HG02943 (cell line): ENCODE results near the gene PURA.

Source experiments
- ATAC-seq: cut with Tn5 transposase; IDR thresholded peaks from one replicate; pipeline ENCODE4 v1.9.1; 2021; ENCODE audit warnings: mild to moderate bottlenecking, low read depth, moderate library complexity; ENCODE audit not compliant: unreplicated experiment

Gene PURA

DNA sequence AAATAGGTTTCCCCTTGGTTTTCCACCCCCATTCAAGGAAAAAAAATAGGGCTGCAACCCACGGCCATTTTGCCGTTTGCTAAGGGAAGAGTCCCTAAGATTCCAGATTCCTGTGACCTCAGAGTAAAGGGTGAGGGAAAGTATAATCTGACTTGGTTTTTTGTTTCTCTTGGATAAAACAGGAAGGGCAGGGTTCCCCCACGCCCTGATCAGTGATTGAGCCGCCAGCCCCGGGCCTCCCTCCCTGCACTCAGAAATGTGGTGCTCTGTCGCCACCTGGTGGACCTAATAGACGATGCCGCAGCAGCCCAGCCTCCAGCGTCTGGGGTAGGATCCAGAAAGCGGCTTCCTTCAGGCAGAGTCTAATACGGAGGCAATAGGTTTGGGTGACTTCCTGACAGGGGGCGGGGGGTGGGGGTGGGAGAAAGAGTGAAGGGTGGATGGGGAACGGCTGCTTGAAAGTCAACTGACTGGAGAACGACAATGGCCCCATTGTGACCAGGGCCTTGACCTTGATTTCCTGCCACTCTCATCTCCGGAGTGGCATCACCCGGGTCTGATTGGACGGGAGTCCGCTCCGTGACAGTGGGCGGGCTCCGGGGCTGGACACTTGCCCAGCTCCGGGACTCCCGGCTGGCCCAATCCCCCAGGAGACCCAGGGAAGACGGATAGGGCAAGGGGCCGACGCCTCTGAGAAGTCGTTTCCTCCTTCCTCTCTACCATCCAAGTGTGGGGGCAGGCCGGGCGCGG, 43.3 kb downstream of the PURA start:
- ATAC-seq = peak; percentile 84

DNA sequence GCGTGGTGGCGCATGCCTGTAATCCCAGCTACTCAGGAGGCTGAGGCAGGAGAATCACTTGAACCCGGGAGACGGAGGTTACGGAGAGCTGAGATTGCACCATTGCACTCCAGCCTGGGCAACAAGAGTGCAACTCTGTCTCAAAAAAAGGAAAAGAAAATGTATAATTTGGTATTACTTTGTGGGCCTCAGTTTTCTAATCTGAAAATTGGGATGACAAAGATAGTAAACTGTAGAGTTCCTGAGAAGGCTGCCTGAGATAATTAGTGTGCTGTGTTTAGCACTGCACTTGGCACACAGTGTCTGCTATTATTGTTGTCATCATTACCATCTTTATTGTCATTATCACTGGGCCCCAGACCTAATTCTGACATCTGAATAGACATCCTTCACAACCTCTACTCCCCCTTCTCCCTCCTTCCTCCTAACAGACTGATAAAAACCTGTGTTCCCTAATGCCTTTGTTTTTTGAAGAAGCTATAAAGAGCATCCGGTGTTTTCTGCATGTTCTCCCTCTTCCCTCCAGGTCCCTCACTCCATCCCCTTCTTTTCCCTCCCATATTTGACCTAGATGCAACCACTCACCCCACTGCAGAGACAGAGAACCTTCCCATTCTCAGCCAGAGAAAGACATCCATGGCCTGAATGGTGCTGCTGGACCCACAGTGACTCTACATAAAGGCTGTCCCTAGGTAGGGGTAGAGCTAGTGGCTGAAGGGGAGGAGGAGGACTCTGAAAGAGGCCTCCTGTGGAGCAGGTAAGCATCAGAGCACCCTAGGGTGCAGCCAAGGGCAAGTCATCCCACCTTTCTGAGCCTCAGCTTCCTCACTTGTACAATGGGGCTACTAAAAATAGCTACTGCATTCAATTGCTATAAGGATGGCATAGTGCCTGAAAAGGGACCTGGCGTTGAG, 45.4 kb downstream of the PURA start:
- no peak for ATAC-seq

DNA sequence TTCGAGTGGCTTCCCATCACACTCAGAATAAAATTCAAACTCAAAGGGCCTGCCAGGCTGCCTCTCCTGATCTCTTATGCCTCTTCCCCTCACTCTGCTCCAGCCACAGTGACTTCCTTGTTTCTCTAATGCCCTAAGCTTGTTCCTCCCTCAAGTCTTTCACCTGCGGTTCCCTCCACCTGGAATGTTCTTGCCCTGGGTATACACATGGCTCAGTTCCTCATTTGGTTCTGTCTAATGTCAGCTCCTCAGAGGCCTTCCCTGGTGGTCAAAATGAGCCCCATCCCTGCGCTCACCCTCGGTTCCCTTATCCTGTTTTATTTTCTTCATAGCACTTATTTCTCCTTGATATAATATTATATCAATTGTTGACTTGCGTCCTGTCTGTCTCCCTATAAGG, 48.4 kb downstream of the PURA start:
- ATAC-seq = no peak

DNA sequence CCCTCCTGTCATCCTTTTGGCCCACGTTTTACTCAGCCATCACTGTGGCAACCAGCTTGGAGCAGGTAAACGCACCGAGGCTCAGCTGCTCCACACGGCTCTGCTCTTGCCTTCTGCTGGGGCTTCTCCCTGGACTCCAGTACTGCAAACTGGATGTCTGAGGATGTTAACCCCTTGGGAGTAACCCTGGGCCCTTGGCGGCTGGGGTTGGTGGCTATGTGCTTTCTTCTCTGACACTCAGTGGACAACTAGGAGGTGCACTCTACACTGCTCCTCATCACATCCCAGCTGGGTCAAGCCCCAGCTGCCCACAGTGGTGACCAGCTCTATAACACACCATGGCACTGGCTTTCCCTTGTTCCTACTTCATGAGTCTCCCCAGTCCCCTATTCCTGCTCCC, 48.9 kb downstream of the PURA start:
- no peak for ATAC-seq

DNA sequence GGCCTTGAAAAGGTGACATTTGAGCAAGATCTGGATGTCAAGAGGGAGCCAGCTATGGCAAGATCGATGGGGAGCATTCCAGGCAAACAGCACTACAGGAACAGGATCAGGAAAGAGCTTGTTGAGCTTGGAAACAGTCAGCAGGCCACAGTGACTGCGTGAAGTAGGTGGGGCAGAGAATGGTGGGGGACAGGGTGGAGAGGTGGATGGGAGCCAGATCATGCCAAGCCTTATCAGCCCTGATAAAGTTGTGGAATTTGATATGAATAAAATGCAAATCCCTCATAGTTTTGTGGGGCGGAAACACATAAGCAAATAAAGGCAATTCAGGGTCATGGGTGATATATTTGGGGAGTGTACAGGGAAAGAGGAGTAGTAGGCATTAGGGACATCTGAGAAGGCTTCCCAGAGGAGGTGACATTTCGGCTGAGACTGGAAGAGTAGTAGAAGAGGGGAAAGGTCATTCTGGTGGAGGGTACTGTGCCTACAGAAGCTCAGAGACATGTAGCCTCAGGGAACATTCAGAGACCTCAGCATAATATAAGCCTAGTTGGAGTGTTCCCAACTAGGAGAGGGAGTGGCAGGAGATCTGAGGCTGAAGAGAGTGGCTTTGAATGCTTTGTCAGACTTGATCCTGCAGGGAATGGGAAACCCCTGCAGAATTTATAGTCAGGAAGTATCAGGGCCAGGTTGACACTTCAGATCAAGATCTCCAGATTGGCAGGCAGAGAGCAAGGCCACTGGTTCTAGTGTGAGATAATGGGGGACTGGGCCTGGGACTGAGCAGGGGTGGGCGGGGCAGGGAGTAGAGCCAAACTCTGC, 51.4 kb downstream of the PURA start:
- ATAC-seq = no peak

DNA sequence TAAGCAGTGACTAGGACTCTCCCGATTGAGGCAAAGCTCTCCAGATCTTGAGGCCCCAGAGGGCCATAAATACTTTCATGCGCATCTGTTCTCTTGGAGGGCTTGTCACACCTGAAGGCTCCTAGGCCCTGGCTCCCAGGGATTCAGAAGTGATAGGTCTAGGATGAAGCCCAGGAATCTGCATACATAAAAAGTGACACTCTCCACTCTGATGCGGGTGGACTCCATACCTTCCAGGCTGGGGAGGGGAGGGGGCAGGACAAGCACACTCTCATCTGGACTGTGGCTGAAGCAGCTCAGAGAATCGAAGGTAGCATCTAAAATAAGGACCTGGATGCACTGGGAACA, 52.0 kb downstream of the PURA start:
- no peak for ATAC-seq

DNA sequence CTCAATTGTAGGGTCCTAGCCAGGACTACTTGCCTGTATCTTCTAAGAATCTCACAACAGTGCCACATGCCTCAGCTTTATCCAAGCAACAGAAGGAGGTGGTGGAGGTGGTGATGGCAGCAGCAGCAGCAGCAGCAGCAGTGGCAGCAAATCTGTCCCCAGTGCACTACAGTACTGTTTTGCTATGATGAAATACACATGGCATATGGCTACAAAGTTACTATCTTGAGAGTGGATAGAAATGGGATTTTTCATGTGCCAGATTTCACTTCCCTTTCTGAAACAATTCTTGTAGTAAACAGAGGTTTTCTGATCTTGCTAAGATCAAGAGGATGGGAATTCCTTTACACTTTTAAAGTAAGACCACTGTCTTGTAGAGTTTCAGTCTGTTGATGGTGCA, 53.0 kb downstream of the PURA start:
- ATAC-seq = no peak

DNA sequence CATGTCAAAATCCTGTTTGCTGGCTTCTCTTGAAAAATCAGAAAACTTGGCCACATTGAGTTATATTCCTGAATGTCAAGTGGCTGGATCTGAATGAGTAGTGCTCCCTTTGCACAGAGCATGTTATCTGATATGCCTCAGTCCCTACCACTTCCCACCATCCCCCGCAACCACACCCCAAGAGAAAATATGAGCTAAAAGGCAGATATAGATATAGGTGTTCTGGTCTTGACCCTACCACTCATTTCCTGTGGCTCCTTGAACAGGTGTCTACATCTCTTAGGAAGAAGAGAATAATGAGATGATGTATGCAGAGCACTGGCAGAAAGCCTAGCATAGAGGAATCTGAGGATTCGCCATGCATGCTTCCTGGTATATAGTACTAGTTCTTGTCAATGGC, 54.5 kb downstream of the PURA start:
- ATAC-seq = no peak

DNA sequence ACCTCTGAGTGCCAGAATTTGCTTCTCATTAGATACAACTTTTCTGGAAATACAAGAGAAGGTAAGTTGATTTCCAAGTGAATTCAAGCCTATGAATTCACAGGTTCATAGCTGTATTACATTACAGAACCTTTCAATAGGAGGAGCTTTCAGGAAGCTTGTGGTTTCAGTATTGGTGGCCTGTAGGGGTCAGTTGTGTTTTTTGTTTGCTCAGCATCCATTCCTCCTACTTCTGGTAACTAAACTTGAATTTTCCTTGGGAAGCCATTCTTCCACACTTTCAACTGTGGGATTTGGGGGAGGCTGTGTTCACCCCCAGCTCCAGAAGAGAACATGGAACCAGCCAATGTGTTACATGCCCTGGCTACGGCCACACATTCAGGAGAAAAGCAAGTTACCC, 55.5 kb downstream of the PURA start:
- ATAC-seq = no peak

DNA sequence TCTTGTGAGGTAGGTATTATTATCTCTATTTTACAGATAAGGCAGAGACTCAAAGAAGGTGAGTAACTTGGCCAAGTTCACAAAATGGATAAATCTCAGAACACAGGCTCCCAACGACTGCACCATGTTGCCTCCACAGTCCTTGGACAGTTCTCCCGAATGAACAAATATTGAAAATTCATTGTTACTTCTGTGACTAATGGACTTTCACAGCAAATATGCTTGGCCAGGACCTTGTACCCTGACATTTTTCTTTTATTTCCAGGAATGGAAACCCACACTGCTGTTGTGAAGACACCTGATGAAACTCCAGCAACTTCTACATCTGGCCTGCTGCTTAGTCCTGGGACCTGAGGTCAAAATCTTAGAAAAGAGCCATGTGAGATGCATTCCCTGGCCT, 58.6 kb downstream of the PURA start:
- no peak for ATAC-seq

DNA sequence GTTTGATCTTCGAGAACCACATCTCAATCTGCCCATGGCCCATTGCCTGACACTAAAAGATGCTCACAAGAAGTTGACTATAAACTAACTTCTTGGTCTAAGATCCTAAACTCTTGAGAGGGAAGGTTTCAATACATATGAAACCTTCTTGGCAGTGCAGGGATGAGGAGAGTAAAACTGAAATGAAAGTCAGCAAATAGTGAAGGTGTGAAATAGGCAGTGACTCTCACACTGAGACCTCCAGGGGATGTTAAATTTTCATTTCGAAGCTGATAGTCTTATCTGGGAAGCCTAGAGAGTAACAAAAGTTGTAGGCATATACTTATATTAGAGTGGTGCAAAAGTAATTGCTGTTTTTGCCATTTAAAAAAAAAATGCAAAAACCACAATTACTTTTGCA, 60.1 kb downstream of the PURA start:
- ATAC-seq = no peak

DNA sequence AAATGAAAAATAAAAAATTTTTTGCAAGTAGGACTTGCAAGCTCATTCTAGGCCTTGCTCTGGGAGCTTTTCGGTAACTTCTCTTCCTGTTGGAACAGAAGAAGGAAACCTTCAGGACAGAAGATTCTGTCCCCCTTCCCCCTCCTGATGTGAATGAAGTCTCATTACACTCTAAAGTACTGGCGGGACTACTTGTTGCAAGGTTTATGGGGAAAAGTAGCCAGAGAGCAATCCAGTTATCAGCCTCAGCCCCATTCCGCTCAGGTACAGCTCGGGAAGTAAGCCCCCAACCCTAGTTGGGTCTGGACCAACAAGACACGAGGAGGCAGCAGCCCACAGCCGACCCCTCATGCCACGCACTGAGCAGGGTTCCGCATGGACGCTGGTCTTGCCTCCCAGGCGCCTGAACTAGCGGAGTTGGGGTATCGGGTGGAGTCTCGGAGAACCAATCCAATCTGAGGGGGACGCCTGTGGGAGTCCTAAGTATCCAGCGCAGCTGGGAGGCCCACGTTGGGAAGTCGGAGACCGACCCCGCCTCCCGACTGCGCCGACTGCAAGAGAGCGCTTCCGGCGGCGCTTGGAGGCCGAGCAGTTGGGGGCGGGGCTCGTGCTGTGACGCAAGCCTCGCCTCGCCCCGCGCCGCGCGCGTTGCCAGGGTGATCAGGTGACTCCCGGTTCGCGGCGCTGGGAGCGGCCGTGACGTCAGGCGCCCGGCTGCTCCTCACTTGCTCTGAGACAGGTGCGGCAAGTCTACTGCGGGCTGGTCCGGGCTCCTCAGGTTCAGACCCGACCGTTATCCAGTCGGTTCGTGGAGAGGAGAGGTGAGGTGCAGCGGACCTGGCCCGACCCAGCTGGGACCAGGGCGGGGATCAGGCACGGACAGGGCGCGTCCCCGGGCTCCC, 60.8 kb downstream of the PURA start, which contains the start of gene CYSTM1:
Gene CYSTM1, plus strand, starts transcription at position 724 of the 902 bp plus-strand sequence. CDS start 19,278 bp downstream, outside the sequence.
- ATAC-seq = peak; percentile 95
